Endodermal cell (in vitro differentiated cells): ENCODE data around the gene KRT27. TPM values are rescaled to one million over a fixed set of nuclear protein-coding genes. Genes with fewer than 3 reads are reported as not detected.
A peak's percentile ranks its signal among the peaks of the same experiment; 100 is the strongest.
"Not testable (repeated sequence)": the region's sequence is repeated elsewhere in the genome, so short reads cannot be mapped to it uniquely, and the experiment has no call there.

Experiments used
- DNase-seq: peaks from one replicate; pipeline ENCODE4 v3.0.0-alpha.2; 2017
- H3K27ac ChIP-seq: 2 replicates; pipeline ENCODE4 v1.5.1; 2013; ENCODE audit warnings: mild to moderate bottlenecking, low read depth, low read length, moderate library complexity
- H3K27me3 ChIP-seq: 2 replicates; pipeline ENCODE4 v1.6.1; 2013; ENCODE audit warnings: mild to moderate bottlenecking, low read length, moderate library complexity; ENCODE audit not compliant: insufficient read depth, control insufficient read depth, poor library complexity, severe bottlenecking
- H3K36me3 ChIP-seq: 2 replicates; pipeline ENCODE4 v1.7.0; 2013; ENCODE audit warnings: mild to moderate bottlenecking, low read length, moderate library complexity; ENCODE audit not compliant: control insufficient read depth, insufficient read depth
- H3K4me1 ChIP-seq: one replicate; pipeline ENCODE4 v1.7.0; 2013; ENCODE audit warnings: low read length; ENCODE audit not compliant: control insufficient read depth, insufficient read depth
- H3K4me3 ChIP-seq: 2 replicates; pipeline ENCODE4 v1.5.1; 2013; ENCODE audit warnings: mild to moderate bottlenecking, low read length, moderate library complexity
- H3K9ac ChIP-seq: 2 replicates; pipeline ENCODE4 v1.6.1; 2013; ENCODE audit warnings: mild to moderate bottlenecking, low read length, moderate library complexity; ENCODE audit not compliant: poor library complexity, severe bottlenecking; ENCODE audit errors: extremely low read depth
- H3K9me3 ChIP-seq: 2 replicates; pipeline ENCODE4 v1.6.1; 2013; ENCODE audit warnings: mild to moderate bottlenecking, low read length, moderate library complexity; ENCODE audit not compliant: control insufficient read depth
- H3K27ac Mint-ChIP-seq: 2 replicates; pipeline ENCODE4 v1.8.0; 2020; ENCODE audit warnings: mixed read lengths
- H3K27me3 Mint-ChIP-seq: 2 replicates; pipeline ENCODE4 v1.8.0; 2021; ENCODE audit warnings: mild to moderate bottlenecking, mixed read lengths; ENCODE audit not compliant: insufficient read depth
- H3K36me3 Mint-ChIP-seq: 2 replicates; pipeline ENCODE4 v1.8.0; 2020; ENCODE audit warnings: low read depth, mixed read lengths
- H3K4me1 Mint-ChIP-seq: 2 replicates; pipeline ENCODE4 v1.8.0; 2020; ENCODE audit warnings: mixed read lengths
- H3K4me3 Mint-ChIP-seq: 2 replicates; pipeline ENCODE4 v1.8.0; 2020; ENCODE audit warnings: mild to moderate bottlenecking, moderate library complexity, mixed read lengths
- H3K9me3 Mint-ChIP-seq: 2 replicates; pipeline ENCODE4 v1.8.0; 2020; ENCODE audit warnings: mild to moderate bottlenecking, mixed read lengths
- CTCF ChIP-seq: fragments of 200-600 bp; sonication (generic); conservative IDR thresholded peaks from 2 replicates; pipeline ENCODE4 v1.5.0; 2021; ENCODE audit warnings: antibody characterized with exemption, mild to moderate bottlenecking
- WGBS, 2 experiments: methylation state at CpG; one replicate each; pipeline versions ENCODE4 v1.1.5 to v1.1.7; 2013; ENCODE audit warnings: missing lambda C conversion rate in 2 of 2, mixed read lengths in 1 of 2; ENCODE audit not compliant: insufficient coverage in 1 of 2, insufficient read length in 1 of 2; 5-methylcytosine and 5-hydroxymethylcytosine counted together
- total RNA-seq, 2 donors: library from RNA; stranded (reverse); fragmentation: NEBNext Ultra II Directional in 1 of 2; extraction: Animal tissue kit (Norgen Biotek cat#: 25700) in 1 of 2; gene quantifications; 2 replicates in 1 of 2; 3 replicates in 1 of 2; pipeline ENCODE4 v1.2.1, GENCODE V29; 2021

Gene KRT27
- total RNA-seq, 2 donors from 2014 or later, result not detected

- Mint-ChIP-seq H3K4me3 (peak overlapping the region; percentile 79), H3K9me3 (peaks cover 7% of the 10 kb centered on the region), H3K36me3 (peaks cover 14% of the 10 kb centered on the region), H3K27ac (no peak overlapping the region), H3K27me3 (peaks cover 77% of the 10 kb centered on the region), H3K4me1 (no peaks in the 10 kb centered on the region)
- Histone ChIP-seq H3K9me3 (no peaks in the 10 kb centered on the region), H3K9ac (no peak overlapping the region), H3K27ac (no peak overlapping the region), H3K27me3 (peaks cover 40% of the 10 kb centered on the region), H3K4me1 (no peaks in the 10 kb centered on the region), H3K36me3 (peaks cover 7% of the 10 kb centered on the region), H3K4me3 (peak overlapping the region; percentile 97)
- no peak for DNase-seq
- 95 to 100% methylated on average over 3 to 4 of the region's 4 CpGs for WGBS, 2 experiments
- TF ChIP-seq CTCF, result no peak
Measured at GRCh38 chr17:40817103-40817682, 34.8 kb upstream of the KRT27 start.

DNA sequence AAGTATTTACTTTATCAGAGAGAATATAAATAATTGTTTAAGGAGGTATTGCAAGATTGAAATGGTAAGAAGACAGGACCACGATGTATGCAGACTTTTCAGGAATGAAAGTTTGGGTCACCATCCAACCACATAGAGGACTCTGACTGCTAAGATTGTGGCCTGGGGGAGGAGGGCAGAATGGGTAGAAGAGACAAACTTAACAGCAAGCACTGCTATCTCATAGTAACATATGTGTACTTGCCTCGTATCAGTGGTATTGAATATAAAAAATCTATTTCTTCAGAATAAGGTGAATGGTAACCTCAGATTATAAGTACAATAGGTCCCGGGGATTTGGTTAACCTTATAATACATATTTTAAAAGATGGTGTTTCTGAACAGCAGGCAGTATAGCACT, 34.2 kb upstream of the KRT27 start:
- peaks cover 14% of the 10 kb centered on the region for H3K36me3 Mint-ChIP-seq
- Histone ChIP-seq H3K4me1 (no peaks in the 10 kb centered on the region), H3K36me3 (peaks cover 7% of the 10 kb centered on the region), H3K27ac (no peak overlapping the region), H3K4me3 (no peak overlapping the region), H3K9me3 (no peaks in the 10 kb centered on the region), H3K9ac (no peak overlapping the region), H3K27me3 (peaks cover 42% of the 10 kb centered on the region)
- no peaks in the 10 kb centered on the region for H3K4me1 Mint-ChIP-seq
- H3K9me3 Mint-ChIP-seq, result peaks cover 7% of the 10 kb centered on the region
- peaks cover 77% of the 10 kb centered on the region for H3K27me3 Mint-ChIP-seq
- H3K27ac Mint-ChIP-seq, result no peak overlapping the region
- no peak overlapping the region for H3K4me3 Mint-ChIP-seq
- no peak for TF ChIP-seq CTCF
- no peak for DNase-seq
- 90 to 100% methylated on average over 1 to 3 of the region's 3 CpGs for WGBS, 2 experiments

- H3K27ac ChIP-seq, result no peak overlapping the region
- H3K27ac Mint-ChIP-seq, result no peak overlapping the region
- H3K4me1 Mint-ChIP-seq, result no peaks in the 10 kb centered on the region
- no peak for TF ChIP-seq CTCF
- no peaks in the 10 kb centered on the region for H3K4me1 ChIP-seq
- no peaks in the 10 kb centered on the region for H3K9me3 ChIP-seq
- no peak overlapping the region for H3K4me3 ChIP-seq
- no peak for DNase-seq
- H3K9me3 Mint-ChIP-seq, result peaks cover 7% of the 10 kb centered on the region
- 100% methylated on average over 1 of the region's 1 CpG; no CpG with 5 or more reads in 1 of the 2 experiments for WGBS, 2 experiments
- peaks cover 77% of the 10 kb centered on the region for H3K27me3 Mint-ChIP-seq
- peaks cover 14% of the 10 kb centered on the region for H3K36me3 Mint-ChIP-seq
- H3K27me3 ChIP-seq, result peaks cover 49% of the 10 kb centered on the region
- no peak overlapping the region for H3K4me3 Mint-ChIP-seq
- no peak overlapping the region for H3K9ac ChIP-seq
- peaks cover 7% of the 10 kb centered on the region for H3K36me3 ChIP-seq
Measured at GRCh38 chr17:40815381-40815780, 33.0 kb upstream of the KRT27 start.

DNA sequence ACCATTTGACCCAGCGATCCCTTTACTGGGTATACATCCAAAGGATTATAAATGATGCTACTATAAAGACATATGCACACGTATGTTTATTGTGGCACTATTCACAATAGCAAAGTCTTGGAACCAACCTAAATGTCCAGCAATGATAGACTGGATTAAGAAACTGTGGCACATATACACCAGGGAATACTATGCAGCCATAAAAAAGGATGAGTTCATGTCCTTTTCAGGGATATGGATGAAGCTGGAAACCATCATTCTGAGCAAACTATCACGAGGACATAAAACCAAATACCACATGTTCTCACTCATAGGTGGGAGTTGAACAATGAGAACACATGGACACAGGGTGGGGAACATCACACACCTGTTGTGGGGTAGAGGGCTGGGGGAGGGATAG, 32.3 kb upstream of the KRT27 start:
- DNase-seq, H3K4me3 Mint-ChIP-seq, H3K27ac Mint-ChIP-seq, H3K4me1 ChIP-seq, H3K4me3 ChIP-seq, H3K9me3 ChIP-seq, H3K9me3 Mint-ChIP-seq, H3K9ac ChIP-seq, H3K36me3 ChIP-seq, H3K27ac ChIP-seq, H3K4me1 Mint-ChIP-seq: not testable (repeated sequence)
- WGBS, 2 experiments, result 88 to 89% methylated on average over 1 to 3 of the region's 3 CpGs
- Mint-ChIP-seq H3K27me3 (peaks cover 77% of the 10 kb centered on the region), H3K36me3 (peaks cover 14% of the 10 kb centered on the region)
- H3K27me3 ChIP-seq, result peaks cover 57% of the 10 kb centered on the region
